ENCODE data around the gene B4GALNT4. TPM values are rescaled to one million over a fixed set of nuclear protein-coding genes. Genes with fewer than 3 reads are reported as not detected.

B4GALNT4 gene
- total RNA-seq, 4 donors from 2014 or later: 7.1 to 22.2 (median 14.1) TPM

DNA sequence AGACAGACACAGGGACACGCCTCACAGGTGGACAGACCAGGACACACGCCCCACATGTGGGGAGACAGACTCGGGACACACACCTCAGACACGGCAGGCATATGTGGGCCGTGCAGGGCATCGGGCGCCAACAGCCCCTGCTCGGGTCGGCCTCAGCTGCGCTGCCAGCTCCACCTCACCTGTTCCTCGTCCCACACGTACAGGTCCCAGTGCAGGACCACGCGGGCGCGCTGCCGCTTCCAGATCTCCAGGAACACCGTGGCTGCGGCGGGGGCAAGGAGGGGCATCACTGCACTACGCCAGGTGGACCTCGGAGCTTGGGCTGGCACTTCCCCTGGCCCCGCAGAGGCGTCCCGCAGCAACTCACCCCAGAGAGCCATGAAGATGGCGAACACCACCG, 60.1 kb downstream of the B4GALNT4 start:
- WGBS, 2 donors: 83 to 87% methylated on average over 26 to 27 of the region's 27 CpGs
- H3K27me3 ChIP-seq: peaks cover 0 to 29% of the 10 kb centered on the region in 2 donors
- no peak overlapping the region for H3K27ac ChIP-seq
- no peaks in the 10 kb centered on the region for H3K4me1 ChIP-seq
- H3K9me3 ChIP-seq: peaks cover 0 to 8% (median 0%) of the 10 kb centered on the region in 4 donors
- TF ChIP-seq POLR2A (IDR thresholded peaks at IDR 0.05) (no peak), EP300 (IDR thresholded peaks at IDR 0.05) (no peak)
- TF ChIP-seq, protein P1, sequence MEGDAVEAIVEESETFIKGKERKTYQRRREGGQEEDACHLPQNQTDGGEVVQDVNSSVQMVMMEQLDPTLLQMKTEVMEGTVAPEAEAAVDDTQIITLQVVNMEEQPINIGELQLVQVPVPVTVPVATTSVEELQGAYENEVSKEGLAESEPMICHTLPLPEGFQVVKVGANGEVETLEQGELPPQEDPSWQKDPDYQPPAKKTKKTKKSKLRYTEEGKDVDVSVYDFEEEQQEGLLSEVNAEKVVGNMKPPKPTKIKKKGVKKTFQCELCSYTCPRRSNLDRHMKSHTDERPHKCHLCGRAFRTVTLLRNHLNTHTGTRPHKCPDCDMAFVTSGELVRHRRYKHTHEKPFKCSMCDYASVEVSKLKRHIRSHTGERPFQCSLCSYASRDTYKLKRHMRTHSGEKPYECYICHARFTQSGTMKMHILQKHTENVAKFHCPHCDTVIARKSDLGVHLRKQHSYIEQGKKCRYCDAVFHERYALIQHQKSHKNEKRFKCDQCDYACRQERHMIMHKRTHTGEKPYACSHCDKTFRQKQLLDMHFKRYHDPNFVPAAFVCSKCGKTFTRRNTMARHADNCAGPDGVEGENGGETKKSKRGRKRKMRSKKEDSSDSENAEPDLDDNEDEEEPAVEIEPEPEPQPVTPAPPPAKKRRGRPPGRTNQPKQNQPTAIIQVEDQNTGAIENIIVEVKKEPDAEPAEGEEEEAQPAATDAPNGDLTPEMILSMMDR (IDR thresholded peaks at IDR 0.05): no peak
- H3K36me3 ChIP-seq: no peaks in the 10 kb centered on the region
- no peak for DNase-seq (ENCODE audit: low spot score in 2 of 2)
- no peak overlapping the region for H3K4me3 ChIP-seq

DNA sequence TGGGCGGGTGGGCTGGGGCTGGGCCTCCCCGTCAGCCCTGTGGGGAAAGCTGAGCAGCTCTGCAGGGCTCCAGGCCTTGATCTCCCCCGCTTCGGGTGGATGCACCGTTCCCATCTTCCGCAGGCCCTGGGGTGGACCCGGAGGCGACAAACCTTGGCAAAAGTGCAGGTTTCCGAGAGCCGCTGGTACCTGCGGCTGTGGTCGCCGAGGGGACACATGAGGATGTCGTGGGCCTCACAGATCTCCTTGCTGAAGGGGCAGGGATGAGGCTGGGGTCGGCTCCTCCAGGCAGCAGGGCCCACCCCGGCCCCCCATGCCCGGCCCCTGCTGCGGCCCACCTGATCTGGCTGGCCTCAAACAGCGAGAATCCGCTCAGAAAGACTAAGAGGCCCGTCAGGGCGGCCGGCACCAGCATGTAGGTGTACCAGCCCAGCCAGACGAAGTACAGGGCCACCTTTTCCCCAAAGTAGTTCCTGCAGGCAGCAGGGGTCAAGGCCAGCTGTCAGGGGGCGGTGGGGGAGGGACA, 60.7 kb downstream of the B4GALNT4 start:
- Histone ChIP-seq H3K27me3 (peaks cover 0 to 24% of the 10 kb centered on the region in 2 donors), H3K4me1 (no peaks in the 10 kb centered on the region), H3K27ac (no peak overlapping the region), H3K4me3 (no peak overlapping the region), H3K9me3 (peaks cover 0 to 3% (median 0%) of the 10 kb centered on the region in 4 donors), H3K36me3 (no peaks in the 10 kb centered on the region)
- 35 to 51% methylated on average over 19 to 20 of the region's 25 CpGs for WGBS, 2 donors
- no peak for DNase-seq (ENCODE audit: low spot score in 2 of 2)
- TF ChIP-seq EP300 (IDR thresholded peaks at IDR 0.05) (no peak), POLR2A (IDR thresholded peaks at IDR 0.05) (no peak)

Other genes with a start within 250 kb of the B4GALNT4 start
- not detected for gene SCGB1C1, start 176.4 kb upstream of the B4GALNT4 start, total RNA-seq
- 10 to 100 TPM; 30.9 to 43.9 (median 38.7) TPM for gene BET1L, start 162.1 kb upstream of the B4GALNT4 start, total RNA-seq
- 100 to 1,000 TPM in 3 of 4 donors, 10 to 100 TPM in 1; 69.0 to 118 (median 101) TPM for gene RIC8A, start 161.8 kb upstream of the B4GALNT4 start, total RNA-seq
- 10 to 100 TPM; 14.9 to 23.4 (median 17.5) TPM for gene SIRT3, start 133.2 kb upstream of the B4GALNT4 start, total RNA-seq
- 100 to 1,000 TPM in 3 of 4 donors, 10 to 100 TPM in 1; 72.0 to 136 (median 120) TPM for gene PSMD13, start 132.5 kb upstream of the B4GALNT4 start, total RNA-seq
- gene NLRP6, start 91.1 kb upstream of the B4GALNT4 start, total RNA-seq: 1 to 10 TPM; 1.0 to 3.3 (median 1.7) TPM
- 100 to 1,000 TPM in 1 of 4 donors, 10 to 100 TPM in 3; 43.7 to 166 (median 55.6) TPM for gene PGGHG, start 80.4 kb upstream of the B4GALNT4 start, total RNA-seq
- not detected for gene IFITM5, start 70.0 kb upstream of the B4GALNT4 start, total RNA-seq
- 100 to 1,000 TPM; 258 to 624 (median 292) TPM for gene IFITM2, start 61.7 kb upstream of the B4GALNT4 start, total RNA-seq
- gene IFITM1, start 55.5 kb upstream of the B4GALNT4 start, total RNA-seq: 100 to 1,000 TPM; 216 to 431 (median 256) TPM
- 100 to 1,000 TPM; 258 to 816 (median 325) TPM for gene IFITM3, start 48.6 kb upstream of the B4GALNT4 start, total RNA-seq
- gene PKP3, start 24.7 kb downstream of the B4GALNT4 start, total RNA-seq: 10 to 100 TPM in 3 of 4 donors, 1 to 10 TPM in 1; 4.6 to 16.2 (median 13.5) TPM
- 10 to 100 TPM; 29.1 to 81.1 (median 69.3) TPM for gene SIGIRR, start 45.5 kb downstream of the B4GALNT4 start, total RNA-seq
- under 1 TPM in 3 of 4 donors, not detected in 1; 0.78 to 0.90 (median 0.87) TPM for gene ANO9, start 72.5 kb downstream of the B4GALNT4 start, total RNA-seq
- gene PTDSS2, start 80.8 kb downstream of the B4GALNT4 start, total RNA-seq: 100 to 1,000 TPM in 1 of 4 donors, 10 to 100 TPM in 3; 54.2 to 100 (median 63.9) TPM
- gene RNH1, start 137.7 kb downstream of the B4GALNT4 start, total RNA-seq: 100 to 1,000 TPM; 220 to 303 (median 281) TPM
- 10 to 100 TPM; 64.3 to 71.1 (median 68.1) TPM for gene HRAS, start 166.1 kb downstream of the B4GALNT4 start, total RNA-seq
- 1 to 10 TPM in 1 of 4 donors, under 1 TPM in 2, not detected in 1; 0.22 to 1.4 (median 0.60) TPM for gene LRRC56, start 168.0 kb downstream of the B4GALNT4 start, total RNA-seq
- gene LMNTD2, start 191.2 kb downstream of the B4GALNT4 start, total RNA-seq: 1 to 10 TPM; 1.3 to 5.9 (median 3.2) TPM
- 10 to 100 TPM; 21.0 to 25.6 (median 23.1) TPM for gene RASSF7, start 191.5 kb downstream of the B4GALNT4 start, total RNA-seq
- gene PHRF1, start 207.0 kb downstream of the B4GALNT4 start, total RNA-seq: 10 to 100 TPM; 27.1 to 49.2 (median 34.9) TPM
- gene IRF7, start 246.5 kb downstream of the B4GALNT4 start, total RNA-seq: 10 to 100 TPM in 3 of 4 donors, 1 to 10 TPM in 1; 9.0 to 37.7 (median 27.5) TPM

Data from tibial nerve (tissue), 4 donors.